ENCODE data around the gene TAF12.
"Not testable (repeated sequence)": the region's sequence is repeated elsewhere in the genome, so short reads cannot be mapped to it uniquely, and the experiment has no call there.

TAF12 gene

GRCh38 chr1:28581531-28582247 lies 61.2 kb downstream of the TAF12 start:
- DNase-seq (ENCODE audit: low read depth), result peak; percentile 84

DNA sequence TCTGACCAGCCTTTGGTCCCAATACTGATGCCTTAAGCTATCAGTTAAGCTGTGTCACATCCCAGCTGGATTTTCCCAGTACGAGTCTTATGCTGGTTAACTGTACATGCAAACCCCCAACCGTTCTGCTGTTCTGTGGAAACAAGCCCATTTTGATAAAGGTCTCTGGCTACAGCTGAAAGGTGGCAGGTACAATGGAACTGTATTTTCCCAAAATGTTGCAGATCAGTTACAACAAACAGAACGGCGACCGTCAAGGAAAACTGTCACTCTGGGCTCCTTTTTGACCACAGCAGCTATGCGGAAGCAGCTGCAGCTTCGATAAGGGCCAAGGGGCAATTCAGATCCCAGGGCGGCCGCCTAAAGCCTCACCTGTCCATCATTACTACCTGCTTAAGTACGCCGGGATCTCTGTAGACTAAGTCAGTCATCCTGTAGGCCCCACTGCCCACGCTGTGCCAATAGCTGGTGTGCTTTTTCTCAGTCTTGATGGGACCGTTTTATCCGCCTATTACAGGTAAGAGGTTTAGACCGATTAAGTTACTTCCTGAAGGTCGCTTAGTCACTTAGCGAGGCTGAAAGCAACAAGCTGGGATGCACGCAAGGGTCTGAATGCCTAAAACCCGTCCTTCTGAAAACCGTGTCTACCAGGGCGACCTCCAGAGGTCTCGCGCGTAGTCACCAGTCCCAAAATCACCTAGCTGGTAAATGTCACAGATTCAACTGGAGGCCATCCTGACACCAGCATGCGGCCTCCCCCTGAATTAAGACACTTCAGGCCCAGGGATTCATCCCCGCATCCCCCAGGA lies 61.9 kb downstream of the TAF12 start:
- DNase-seq (ENCODE audit: low read depth), result peak; percentile 35

DNA sequence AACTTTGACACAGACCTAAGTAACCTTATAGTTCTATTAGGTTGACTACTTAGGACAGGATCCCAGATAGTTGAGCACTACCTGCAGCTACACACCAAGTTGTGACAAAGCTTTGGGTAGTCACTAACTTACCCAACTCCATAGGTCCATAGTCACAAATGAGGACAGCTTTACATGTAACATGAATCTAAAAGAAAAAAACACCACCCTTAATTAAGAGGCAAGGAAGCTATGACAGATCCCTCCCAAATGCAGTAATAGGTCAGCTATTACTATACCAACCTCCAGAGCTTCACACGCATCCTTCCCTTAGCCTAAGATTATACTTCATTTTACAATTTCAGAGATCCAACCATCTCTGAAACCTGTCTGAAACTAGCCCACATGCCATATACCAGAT lies 63.5 kb downstream of the TAF12 start:
- DNase-seq (ENCODE audit: low read depth), result no peak

GRCh38 chr1:28578696-28579218 lies 64.1 kb downstream of the TAF12 start:
- DNase-seq (ENCODE audit: low read depth), result no peak

GRCh38 chr1:28577738-28578536 lies 64.9 kb downstream of the TAF12 start:
- DNase-seq (ENCODE audit: low read depth), result no peak

DNA sequence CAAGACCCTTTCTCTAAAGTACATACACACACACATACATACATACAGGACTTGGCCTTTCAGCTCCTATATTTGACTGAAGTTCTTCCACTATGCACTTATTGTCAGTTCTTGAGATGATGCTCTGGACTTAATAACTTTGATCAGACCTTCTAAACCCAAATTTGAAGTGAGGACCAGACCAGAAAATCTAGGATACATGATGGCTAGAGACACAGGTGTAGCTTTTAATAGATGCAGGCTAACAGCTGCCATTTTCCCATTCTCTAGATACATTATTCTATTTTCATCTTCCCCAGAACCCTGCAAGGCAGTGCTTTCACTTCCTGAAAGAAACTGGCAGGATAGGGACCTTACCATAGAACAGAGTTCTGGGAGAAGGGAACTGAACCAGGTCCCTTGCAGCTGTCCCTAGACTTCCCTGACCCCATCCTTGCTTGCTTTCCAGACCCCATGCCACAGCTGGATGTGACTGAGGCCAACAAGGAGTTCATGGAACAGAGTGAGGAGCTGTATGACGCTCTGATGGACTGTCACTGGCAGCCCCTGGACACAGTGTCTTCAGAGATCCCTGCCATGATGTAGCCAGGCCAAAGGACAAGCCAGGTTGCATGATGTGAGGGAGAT lies 65.7 kb downstream of the TAF12 start:
- no peak for DNase-seq (ENCODE audit: low read depth)

DNA sequence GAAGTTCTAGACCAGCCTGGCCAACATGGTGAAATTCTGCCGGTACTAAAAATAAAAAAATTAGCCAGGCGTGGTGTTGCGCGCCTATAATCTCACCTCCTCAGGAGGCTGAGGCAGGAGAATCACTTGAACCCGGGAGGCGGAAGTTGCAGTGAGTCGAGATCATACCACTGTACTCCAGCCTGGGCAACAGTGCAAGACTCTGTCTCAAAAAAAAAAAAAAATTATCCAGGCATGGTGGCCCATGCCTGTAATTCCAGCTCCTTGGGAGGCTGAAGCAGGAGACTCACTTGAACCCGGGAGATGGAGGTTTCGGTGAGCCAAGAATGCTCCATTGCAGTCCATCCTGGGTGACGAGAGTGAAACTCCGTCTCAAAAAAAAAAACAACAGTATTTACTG lies 69.3 kb downstream of the TAF12 start:
- DNase-seq (ENCODE audit: low read depth), result no peak

GRCh38 chr1:28572891-28573290 lies 70.0 kb downstream of the TAF12 start:
- DNase-seq (ENCODE audit: low read depth), result not testable (repeated sequence)

DNA sequence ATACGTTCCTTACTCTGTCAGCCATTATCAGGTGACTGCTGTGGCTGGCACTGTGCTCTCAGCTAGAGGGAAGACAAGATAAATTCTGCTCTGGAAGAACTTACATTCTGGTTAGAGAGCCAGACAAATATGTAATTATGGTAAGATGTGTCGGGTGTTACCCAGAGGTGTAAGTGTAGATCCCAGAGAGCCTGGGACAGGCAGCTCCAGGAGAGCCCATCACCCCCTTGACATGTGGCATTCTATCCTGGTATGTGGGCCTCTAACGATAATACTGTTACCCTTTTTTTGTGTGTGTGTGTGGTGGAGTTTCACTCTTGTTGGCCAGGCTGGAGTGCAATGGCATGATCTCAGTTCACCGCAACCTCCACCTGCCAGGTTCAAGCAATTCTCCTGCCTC lies 71.0 kb downstream of the TAF12 start:
- DNase-seq (ENCODE audit: low read depth), result no peak

DNA sequence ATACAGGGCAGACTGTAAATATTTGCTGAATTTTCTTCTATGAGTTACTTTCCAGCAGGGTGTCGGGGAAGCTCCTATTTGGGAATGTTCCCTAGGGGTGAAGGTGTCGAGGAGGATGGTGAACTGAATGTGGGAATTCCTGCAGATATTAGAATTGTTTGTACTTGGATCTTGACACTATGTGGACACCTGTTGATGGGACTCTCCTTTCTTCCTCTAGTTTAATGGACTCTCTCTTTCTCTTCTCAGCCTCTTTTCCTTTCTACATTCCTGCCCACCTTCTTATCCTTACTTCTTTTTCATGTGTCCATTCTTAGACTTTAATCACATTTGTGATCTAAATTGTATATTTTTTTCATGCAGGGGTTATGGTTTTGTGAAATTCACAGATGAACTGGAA lies 75.9 kb downstream of the TAF12 start:
- DNase-seq (ENCODE audit: low read depth), result no peak

DNA sequence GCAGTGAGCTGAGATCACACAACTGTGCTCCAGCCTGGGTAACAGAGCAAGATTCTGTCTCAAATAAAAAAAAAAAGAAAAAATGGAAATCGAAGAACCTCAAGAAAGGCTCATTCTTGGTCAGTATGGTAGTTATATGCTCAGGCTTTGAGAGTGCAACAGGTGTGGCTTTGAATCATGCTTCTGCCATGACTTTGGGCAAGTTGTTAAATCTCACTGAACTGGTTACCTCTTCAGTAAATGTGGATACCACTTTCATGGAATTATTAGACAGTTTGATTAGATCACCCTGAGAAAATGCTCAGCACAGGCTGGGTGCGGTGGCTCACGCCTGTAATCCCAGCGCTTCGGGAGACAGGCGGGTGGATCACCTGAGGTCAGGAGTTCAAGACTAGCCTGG lies 77.1 kb downstream of the TAF12 start:
- no peak for DNase-seq (ENCODE audit: low read depth)

DNA sequence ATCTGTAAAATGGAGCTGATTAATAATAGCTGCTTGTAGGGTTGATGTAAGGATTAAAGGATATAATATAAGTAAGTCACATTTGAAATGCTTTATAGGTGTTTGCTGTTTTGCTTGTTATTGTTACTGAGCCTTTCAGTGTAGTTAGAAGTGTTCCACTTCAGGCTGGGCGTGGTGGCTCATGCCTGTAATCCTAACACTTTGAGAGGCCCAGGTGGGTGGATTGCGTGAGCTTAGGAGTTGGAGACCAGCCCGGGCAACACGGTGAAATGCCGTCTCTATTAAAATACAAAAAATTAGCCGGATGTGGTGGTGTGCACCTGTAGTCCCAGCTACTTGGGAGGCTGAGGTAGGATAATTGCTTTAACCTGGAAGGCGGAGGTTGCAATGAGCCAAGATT lies 77.8 kb downstream of the TAF12 start:
- no peak for DNase-seq (ENCODE audit: low read depth)

DNA sequence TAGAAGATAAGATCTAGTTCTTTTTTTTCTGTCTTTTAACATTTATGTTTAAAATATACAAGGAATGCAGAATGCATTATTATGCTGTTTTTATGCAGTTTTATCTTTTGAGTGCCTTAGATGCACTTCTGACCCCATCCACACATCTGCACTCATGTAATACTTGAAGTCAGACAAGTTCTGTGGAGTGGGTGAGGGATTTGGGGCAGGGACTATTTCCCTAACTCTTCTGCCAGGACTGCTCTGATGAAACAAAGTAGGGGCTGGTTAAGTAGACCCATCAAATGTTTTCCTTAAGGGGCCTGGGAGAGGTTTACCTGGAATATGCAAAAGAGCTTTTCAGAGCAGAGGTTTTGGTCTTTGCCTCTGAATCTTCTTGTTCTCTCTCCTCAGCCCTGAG lies 78.6 kb downstream of the TAF12 start:
- DNase-seq (ENCODE audit: low read depth), result no peak

DNA sequence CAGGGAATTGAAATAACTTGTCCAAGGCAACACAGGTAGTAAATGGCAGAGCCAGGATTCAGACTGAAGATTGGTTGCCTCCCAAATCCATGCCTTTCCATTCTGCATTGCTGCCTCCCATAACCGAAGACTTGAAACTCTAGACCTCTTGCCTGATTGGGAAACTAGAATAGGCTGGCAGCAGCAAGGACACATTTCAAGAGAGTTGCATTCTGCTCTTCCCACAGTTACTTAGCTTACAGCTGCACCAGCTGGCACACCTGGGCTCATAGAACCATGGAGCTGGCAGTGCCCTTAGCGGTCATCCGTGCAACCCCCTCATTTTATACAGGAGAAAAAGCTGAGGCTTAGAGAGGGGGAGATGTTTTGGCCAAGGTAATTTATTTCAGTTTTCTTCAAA lies 82.0 kb downstream of the TAF12 start:
- no peak for DNase-seq (ENCODE audit: low read depth)
